NCI-H1092 treated with DMSO at 0.1 percent for 48 hours (cell line): ENCODE data around the gene TOB1.

ENCODE experiments used
- DNase-seq: peaks from one replicate; lab custom pipeline; 2025; lab: John Stamatoyannopoulos, UW

TOB1 gene, protein sequence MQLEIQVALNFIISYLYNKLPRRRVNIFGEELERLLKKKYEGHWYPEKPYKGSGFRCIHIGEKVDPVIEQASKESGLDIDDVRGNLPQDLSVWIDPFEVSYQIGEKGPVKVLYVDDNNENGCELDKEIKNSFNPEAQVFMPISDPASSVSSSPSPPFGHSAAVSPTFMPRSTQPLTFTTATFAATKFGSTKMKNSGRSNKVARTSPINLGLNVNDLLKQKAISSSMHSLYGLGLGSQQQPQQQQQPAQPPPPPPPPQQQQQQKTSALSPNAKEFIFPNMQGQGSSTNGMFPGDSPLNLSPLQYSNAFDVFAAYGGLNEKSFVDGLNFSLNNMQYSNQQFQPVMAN

DNA sequence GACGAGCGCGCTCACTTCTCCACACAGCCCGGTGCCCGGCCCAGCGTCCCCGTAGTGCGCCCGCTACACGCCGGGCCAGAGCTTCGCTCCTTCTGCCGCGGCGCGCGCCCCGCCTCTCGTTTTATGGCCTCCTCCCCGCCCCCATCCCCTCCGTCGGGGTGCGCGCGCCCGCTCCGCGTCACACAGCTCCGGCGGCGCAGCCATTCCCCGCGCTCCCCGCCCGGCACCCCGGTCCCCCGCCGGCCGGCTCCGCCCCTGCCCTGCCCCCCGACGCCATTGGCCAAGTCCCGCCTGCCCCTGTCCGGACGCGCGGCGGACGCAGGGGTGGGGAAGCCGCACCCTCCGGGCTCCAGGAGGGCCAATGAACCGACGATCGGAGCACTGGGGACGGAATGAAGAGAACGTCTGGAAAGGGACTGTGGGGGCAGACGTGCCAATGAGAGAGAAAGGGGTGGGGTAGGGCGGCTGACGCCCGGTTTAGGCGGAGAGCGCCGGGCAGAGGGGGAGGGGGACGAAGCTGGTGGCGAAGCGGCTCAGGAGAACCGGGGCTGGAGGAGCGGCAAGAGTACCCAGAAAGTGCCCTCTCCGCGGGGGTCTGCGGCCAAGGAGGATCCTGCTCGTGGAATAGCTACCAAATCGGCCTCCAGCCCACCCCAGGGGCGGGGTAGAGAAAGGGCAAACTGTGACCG, at the start of gene TOB1:
TOB1 (minus strand) TSS at position 94 of the 689 bp plus-strand sequence. CDS start 2,337 bp downstream, outside the sequence.
- peak; percentile 97 for DNase-seq

DNA sequence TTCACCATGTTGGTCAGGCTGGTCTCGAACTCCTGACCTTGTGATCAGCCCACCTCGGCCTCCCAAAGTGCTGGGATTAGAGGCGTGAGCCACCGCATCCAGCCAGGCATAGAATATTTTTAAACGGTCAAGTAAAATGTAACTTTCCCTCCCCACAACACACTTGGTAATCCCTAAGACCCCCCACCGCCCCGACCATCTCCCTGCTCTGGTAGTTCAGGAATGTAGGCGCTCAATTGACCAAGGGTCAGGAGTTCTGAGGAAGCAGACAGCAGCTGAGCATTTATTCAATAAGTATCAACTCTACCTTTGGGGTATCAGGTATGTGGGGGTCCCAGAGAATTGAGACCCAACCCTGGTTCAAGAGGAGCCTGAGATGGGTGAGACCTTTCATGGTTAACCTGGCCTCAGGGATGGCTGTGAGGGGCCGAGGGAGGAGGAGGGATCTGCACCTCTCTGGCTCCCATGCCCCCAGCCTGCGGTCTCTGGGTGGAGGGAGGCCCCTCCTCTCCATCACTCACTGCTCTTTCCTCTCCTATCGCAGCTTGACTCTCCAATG, 48.4 kb upstream of the TOB1 start:
- DNase-seq: no peak

DNA sequence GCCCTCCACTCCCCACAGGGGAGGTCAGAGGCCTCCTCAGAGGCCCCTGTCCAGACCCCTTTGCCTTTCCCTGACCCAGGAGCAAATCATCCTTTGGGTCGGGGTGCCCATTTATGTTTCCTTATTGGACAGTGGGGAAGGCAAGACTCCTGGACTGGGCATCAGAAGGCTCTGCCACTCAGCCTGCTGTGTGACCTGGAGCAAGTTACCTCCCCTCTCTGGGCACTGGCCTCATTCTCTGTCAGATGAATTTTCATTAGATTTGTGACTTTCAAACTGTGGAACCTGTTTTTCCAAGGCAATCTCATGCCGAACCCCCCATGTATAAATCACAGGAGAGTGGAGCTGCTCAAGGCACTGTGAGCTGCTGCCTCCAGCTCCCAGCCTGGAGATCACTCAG, 47.0 kb upstream of the TOB1 start:
- no peak for DNase-seq

DNA sequence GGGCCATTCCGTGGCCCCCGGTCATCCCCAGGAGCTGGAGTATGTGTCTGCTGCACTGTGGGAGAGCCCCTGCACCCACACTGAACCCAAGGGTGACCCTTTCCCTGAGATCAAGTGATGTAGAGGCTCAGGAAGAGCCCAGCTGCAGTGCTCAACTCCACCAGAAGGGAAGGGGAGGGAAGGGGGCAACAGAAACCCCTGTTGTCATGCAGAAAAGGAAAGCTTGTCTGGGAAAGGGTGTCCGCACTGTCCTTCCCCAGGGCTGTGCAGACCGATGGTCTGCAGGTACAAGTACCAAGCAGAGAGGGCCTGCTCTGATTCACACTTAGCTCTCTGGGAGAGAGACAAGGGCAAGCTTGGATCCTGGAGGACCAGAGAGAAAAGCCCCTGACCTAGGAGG, 45.7 kb upstream of the TOB1 start:
- DNase-seq: no peak

DNA sequence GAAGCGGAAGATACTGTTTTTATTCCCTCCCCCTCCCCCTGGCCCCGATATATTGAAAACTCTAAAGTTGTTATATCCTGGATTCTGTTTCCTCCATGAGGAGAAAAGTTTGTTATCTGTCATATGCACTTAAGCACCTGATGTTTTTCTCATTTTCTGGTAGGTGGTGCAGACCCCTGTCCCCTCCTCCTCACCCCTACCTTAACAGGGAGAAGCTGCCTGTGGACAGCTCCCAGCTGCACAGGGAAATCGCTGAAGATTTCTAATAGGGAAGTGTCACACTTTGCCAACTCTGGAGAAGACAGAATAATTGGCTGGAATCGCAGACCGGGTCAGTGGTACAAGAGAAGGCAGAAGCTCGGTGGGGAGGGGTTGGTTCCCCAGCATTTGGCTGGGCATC, 45.3 kb upstream of the TOB1 start:
- DNase-seq: no peak

DNA sequence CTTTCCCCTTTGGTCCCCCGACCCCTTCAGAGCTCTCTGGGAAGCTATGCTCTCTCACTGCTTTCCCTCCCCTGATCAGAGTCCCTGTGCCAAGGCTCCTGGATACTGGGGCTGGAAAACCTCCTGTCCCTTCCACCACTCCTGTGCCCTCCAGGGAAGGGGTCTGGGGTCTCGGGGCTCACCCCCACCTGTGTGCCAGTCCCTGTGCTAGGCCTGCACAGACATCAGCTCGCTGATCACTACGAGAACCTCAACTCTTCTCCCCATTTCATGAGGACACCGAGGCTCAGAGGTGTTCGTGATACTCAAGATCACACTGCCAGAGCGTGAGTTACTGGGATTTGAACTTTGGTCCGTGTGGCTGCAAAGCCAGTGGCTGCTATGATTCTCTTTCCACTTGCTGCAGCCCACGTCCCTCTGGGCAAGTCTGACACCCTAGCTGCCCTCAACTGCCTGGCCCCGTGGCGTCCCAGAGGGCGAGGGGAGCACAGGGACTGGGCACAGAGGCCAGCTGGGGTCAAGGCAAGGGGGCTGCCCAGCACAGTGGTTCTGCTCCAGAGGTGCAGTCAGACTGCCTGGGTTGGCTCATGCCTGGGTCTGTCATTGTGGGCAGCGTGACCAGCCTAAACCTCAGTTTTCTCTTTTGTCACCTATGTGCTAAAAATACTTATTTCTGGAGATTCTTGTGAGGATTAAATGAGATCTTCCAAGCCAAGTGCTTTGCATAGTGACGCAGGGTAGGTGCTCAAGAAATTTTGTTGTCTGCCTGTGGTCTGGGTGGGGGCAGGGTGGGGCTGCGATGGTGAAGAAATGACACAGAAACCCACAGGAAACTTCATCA, 43.8 kb upstream of the TOB1 start:
- DNase-seq: no peak

DNA sequence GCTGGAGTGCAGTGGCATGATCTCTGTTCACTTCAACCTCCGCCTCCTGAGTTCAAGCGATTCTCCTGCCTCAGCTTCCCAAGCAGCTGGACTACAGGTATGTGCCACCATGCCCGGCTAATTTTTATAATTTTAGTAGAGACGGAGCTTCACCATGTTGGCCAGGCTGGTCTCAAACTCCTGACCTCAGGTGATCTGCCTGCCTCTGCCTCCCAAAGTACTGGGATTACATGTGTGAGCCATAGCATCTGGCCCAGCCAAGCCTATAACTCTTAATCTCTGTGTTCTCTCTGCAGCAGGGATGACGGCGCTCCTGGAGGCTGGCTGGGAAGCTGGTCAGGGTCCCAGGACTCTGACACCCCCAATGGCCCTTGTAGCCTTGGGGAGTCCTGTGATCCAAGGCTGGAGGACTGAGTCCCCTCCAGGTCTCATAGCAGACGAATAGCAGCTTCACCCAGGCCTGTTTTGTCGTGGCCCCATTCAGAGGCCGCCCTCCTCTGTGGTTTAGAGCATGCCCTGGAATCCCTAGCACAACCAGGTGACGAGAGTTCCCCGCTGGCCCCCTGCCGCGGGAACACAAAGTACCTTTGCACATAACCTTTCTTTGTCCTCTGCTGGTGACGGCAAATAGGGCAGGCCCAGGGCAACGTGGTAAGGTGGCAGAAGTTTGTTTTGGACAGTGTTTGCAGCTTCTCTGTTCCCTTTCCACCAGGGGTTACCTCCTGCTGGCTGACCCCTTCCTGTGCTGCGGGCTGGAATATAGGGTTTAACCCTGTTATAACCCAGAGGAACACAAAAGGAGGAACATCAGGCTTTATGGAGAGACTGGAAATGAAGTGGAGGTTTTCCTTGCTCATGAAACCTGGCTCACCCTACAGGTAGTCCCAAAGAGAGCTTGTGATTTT, 43.0 kb upstream of the TOB1 start:
- DNase-seq: no peak

DNA sequence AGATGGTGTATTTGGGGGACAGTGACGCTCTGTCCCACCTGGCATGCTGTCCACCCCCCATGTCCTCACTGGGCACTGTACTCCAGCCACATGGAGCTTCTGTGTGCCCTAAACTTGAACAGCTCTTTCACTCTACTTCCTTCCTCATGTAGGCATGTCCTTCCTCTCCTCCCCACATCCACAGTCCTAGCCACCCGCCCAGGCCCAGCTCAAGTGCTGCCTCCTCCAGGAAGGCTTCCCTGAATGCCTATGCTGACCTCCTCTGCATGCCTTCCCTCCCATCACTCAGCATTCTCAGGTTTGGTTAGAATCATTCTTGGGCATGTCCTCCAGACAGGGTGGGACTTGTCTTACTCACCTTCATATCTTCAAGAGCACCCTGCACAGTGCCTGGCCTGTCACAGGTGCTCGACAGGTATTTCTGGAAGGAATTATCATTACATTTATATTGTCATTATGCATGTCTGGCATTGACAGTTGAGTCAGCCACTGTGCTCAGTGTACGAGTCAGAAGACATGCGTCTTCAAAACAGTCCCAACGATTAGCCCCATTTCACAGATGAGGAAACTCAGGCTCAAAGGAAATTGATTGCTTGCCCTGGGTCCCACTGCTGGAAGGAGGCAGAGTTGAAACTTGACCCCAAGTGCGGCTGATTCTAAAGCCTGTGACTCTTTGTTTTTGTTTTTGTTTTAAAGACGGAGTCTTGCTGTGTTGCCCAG, 42.1 kb upstream of the TOB1 start:
- no peak for DNase-seq

DNA sequence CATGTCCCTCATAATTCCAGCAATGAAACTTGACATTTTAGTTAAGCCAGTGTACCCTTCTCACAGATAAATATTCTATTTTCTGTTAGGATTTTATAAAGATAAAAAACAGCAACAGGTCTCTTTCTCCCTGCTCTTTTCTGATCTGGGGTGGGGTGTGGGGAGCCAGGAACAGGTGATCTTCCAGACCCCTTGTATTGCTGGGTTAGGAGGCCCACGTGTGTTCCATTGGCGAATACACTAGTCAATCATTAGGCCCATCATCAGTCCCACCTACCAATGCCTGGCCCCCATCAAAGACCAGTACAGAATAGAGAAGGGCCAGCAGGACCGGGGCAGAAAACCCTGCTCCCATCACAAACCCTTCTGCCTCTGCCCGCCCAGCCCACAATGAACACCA, 40.3 kb upstream of the TOB1 start:
- DNase-seq: no peak

DNA sequence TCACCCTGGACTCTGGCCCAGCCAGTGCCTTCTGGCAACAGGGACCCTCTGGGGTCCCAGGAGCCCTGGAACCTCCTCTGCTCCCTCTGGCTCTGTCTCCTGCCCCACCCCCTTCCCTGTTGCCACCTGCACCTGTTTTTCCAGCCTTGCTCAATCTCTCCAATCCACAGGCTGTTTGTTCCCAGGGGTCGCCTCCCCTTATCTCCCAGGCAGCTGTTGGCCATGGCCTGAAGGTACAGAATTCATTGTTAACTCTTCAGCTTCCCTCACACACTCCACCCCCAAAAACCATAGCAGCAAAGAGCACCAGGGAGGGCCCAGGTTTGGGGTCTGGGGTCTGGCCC, 39.3 kb upstream of the TOB1 start:
- peak; percentile 85 for DNase-seq

DNA sequence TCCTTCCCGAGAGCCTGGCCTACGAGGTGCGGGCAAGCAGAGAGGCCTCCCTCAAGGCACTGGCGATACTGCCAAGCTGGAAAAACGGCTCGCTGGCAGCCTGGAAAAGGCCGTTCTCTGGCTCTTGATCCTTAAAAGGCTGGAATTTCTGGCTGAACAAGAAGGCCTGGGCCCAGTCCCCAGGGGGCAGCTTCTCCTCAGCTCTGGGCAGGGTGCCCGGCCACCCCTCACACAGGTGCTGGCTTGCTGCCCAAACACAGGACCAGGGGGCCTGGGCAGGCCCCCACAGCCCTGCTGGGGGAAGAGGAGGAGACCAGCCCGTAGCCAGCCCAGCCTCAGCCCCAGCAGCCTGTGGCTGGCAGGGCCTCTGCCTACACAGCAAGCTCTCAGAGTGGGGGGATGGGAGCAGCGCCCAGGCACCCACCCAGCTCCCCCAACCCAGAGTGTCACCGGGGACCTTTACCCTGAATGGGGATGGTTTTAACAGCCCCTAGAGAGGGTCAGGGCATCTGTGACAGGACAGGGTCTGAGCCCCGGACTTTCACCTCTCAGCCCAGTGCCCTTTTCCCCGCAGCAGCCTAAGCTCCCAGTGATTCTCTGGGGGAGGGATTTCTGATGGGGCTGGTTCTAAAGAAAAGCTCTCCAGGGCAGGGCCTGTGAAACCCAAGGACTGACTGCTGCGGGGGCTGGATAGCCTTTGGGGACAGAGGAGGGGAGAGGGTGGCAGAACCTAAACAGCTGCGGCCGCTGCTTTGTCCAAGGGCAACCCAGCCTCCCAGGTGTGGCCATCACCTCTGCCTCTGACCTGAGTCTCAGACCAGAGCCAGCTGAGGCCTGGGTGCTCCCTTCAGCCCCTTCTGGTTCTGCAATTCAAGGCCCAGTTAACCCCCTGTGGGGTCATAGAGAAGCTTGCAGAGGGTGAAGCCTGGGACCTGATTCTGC, 38.6 kb upstream of the TOB1 start:
- DNase-seq: peak; percentile 97

DNA sequence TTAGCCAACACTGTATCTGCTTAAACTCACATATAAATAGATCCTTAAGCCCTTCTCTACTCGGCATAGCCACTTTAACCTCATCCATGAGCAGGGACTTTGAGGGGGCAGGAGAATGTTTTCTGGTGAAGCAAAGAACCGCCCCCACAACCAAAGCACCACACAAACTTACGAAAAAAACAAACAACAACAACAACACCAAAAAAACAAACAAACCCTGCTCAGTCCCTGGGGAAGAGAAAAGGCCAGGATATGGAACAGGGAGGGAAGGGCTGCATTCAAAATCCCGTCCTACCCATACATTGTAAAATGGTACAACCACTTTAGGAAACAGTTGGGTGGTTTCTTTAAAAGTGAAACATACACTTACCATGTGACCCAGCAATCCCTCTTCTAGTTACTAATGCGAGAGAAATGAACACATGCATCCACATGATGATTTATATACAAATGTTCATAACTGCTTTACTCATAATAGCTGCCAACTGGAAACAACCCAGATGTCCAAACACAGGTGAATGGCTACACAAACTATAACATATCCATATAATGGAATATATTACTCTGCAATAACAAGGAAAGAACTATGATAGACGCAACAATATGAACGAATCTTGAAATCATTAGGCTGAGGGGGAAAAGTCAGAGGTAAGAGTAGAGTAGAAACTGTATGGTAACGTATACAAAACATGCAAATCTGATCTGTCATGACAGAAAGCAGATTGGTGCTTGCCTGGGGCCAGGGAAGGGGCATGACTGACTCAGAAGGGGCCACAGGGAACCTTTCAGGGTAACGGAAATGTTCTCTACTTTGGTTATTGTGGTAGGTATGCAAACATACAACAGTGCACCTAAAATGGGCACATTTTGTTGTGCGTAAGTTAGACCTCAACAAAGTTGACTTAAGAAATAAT, 37.7 kb upstream of the TOB1 start:
- peak; percentile 80 for DNase-seq

DNA sequence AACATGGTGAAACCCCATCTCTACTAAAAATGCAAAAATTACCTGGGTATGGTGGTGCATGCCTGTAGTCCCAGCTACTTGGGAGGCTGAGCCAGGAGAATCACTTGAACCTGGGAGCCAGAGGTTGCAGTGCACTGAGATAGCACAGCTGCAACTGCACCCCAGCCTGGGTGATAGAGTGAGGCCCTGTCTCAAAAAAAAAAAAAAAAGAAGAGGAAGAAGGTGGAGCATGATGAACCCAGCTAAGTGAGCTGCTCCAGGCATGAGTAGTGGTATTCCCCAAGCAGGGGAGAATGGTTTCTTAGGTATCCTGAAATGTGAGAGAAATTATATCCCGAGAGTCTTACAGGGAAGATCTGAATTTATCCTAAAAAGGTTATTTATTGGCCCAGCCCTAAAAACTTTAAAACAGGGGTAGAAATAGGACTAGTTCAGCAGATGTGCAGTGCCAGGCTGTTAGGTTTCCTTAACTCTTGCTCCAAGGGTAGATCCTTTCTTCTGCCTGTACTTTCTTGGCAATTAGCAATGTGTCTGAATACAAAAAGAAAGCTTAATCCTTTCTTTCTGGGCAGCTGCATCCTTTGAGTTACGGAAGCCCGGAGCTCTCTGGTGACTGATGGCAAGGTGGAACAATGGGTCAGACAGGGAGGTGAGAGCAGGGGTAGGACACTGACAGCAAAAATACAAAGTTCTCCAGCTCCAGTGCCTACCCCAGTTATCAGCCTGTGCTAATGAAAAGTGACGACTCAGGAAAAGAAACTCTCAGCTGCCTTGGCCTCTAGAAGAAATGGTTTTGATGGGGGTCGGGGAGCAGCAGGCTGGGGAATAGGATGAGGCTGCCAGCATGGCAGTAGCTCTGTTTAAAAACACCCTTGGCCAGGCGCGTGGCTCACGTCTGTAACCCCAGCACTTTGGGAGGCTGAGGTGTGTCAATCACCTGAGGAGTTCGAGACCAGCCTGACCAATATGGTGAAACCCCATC, 36.5 kb upstream of the TOB1 start:
- DNase-seq: no peak

DNA sequence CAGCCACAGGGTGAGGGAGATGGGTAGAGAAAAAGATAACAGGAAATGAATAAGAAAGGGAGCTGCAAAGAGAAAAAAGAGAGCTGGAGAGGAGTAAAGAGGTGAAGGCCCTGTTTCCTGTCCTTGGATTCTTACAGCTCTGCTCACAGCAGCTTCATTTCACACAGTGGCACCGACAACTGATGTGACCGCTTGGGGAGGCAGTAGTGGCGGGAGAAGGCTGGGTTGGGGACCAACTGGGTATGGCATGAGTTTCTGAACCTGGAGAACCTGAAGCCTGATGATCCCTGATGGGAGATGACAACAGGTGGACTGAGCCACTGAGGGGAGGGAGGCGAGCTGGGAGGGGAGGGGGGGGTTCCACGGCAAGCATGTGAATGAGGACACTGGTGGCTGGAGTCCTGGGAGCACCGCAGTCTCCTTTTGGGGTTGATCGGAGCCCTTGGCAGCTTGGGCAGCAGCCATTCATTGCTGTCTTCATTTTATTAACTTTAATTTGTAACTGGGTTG, 34.3 kb upstream of the TOB1 start:
- no peak for DNase-seq

DNA sequence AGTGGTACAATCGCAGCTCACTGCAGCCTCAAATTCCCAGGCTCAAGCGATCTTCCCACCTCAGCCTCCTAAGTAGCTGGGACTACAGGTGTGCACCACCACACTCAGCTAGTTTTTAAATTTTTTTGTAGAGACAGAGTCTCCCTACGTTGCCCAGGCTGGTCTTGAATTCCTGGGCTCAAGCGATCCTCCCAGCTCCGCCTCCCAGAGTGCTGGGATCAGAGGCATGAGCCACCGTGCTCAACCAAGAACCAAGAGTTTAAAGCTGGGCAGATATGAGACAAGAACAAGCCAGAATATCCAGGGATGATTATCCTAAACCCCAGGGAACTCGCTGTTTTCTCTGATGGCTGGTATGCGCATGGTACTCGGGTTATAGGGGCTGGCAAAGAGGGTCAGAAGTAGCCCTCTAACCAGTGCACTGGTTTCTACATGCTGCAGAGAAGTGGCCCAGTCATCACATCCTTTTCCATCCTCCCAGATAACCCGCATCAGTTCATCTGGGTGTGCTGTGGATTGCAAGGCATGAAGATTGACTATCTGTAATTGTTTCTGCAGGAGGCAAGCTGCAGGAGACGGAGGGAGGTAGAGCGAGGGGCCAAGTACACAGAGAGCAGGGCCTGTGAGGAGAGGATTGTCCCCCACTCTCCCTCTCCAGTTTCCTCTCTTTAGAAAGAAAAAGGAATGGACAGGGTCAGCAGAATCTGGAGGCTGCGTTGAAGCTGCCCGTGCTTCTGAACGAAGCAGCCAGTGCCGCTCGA, 33.6 kb upstream of the TOB1 start:
- no peak for DNase-seq

DNA sequence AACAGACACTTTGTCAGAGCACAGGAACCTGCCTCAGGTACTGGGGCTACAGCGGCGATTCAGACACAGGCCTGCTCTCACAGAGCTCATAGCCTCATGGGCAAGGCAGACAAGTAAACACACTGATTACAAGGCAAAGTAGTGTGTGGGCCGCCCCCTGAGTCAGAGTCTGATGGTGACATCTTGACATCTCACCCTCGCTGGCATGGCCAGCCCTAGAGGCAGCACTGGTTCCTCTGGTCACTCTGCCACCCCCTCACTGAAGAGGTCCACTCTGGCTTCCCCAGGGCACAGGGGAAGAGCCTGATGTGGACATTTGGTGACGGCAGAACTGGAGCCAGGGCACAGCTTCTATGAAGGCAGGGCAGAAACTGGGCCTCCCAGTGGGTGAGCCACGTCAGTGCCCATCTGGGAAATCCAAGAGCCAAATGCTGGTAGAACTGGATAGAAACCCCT, 32.9 kb upstream of the TOB1 start:
- no peak for DNase-seq
